Gastrocnemius medialis (tissue), 4 donors: ENCODE results near the gene MAPK12.

Experiments used
- POLR2A ChIP-seq, 2 donors: fragments of 450-650 bp; IDR thresholded peaks; one replicate each; pipeline ENCODE4 v1.6.1; 2017; ENCODE audit warnings: antibody characterized with exemption in 2 of 2, mild to moderate bottlenecking in 2 of 2, moderate library complexity in 2 of 2
- TF ChIP-seq, protein P1 (sequence below), 5 experiments: fragments of 450-650 bp in 3 of 5; fragments of 200-600 bp in 2 of 5; sonication (generic) in 2 of 5; IDR thresholded peaks in 4 of 5; conservative IDR thresholded peaks in 1 of 5; 1 replicate in 4 of 5; 2 replicates in 1 of 5; pipeline ENCODE4 v1.5.1; 2016 to 2019; ENCODE audit warnings: antibody characterized with exemption in 5 of 5, mild to moderate bottlenecking in 3 of 5, moderate library complexity in 3 of 5

DNA sequence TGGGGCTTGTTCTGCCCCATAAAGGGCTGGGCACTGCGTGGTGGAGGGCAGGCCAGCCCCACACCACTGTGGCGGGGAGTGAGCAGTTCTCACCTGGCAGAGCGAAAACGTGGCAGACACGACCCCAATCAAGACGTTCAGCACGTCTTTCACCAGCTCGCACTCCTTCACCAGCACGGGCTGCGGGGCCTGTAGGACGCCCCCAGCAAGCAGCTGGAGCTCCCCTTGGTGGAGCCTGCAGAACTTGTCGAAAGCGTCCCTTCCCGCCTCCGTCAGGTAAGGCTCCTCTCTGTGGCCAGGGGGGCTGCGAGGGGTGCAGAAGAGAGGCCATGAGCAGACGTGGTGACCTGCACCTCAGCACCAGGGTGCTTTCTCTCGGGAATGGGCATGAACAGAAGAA lies 28.3 kb downstream of the MAPK12 start:
- TF ChIP-seq, protein P1, sequence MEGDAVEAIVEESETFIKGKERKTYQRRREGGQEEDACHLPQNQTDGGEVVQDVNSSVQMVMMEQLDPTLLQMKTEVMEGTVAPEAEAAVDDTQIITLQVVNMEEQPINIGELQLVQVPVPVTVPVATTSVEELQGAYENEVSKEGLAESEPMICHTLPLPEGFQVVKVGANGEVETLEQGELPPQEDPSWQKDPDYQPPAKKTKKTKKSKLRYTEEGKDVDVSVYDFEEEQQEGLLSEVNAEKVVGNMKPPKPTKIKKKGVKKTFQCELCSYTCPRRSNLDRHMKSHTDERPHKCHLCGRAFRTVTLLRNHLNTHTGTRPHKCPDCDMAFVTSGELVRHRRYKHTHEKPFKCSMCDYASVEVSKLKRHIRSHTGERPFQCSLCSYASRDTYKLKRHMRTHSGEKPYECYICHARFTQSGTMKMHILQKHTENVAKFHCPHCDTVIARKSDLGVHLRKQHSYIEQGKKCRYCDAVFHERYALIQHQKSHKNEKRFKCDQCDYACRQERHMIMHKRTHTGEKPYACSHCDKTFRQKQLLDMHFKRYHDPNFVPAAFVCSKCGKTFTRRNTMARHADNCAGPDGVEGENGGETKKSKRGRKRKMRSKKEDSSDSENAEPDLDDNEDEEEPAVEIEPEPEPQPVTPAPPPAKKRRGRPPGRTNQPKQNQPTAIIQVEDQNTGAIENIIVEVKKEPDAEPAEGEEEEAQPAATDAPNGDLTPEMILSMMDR (IDR thresholded peaks at IDR 0.05 in 4 of 5, conservative IDR thresholded peaks at IDR 0.05 in 1 of 5): no peak
- no peak for TF ChIP-seq POLR2A (IDR thresholded peaks at IDR 0.05)
